GM19372 (cell line): ENCODE data around the gene RSPH10B2.
"Not testable (repeated sequence)": the region's sequence is repeated elsewhere in the genome, so short reads cannot be mapped to it uniquely, and the experiment has no call there.

Source experiments
- ATAC-seq: cut with Tn5 transposase; IDR thresholded peaks from one replicate; pipeline ENCODE4 v1.9.1; 2021; ENCODE audit warnings: mild to moderate bottlenecking, low read depth, moderate library complexity; ENCODE audit not compliant: unreplicated experiment

The RSPH10B2 gene

DNA sequence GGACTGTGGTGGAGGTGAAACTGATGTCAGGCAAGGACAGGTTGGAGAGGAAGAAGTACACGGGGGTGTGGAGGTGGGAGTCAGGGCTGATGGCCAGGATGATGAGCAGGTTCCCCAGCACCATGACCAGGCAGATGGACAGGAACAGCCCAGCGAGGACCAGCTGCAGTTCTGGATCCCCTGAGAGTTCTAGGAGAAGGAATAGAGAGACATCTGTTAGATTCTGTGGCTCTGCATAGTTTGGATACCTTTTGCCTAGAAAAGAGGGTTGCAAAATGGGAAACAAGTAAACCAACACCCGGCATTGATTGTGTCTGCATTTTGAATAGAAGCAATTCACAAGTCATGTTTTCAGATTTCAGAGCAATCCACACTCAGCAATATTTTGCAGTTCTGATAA is 81.6 kb downstream of the RSPH10B2 start:
- not testable (repeated sequence) for ATAC-seq

DNA sequence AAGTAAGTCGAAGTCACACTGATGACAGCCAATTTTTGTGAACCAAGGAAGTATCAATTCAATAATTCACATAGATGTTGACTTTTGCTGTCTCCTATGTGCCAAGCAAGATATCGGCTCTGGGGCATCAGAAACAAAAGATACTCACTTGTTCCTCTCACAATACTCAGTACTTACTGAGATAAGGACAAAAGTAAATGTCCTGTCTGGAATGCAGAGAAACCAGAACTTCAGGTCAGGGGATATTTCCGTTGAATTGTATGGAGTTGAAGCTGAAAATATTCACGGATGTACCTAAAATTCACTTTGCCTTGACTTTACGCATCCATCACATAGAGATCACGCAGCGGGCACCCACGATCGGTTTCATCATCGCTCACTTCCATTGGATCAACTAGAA is 83.2 kb downstream of the RSPH10B2 start:
- not testable (repeated sequence) for ATAC-seq

- not testable (repeated sequence) for ATAC-seq
Observed at GRCh38 chr7:6842278-6842921, 88.5 kb downstream of the RSPH10B2 start.

DNA sequence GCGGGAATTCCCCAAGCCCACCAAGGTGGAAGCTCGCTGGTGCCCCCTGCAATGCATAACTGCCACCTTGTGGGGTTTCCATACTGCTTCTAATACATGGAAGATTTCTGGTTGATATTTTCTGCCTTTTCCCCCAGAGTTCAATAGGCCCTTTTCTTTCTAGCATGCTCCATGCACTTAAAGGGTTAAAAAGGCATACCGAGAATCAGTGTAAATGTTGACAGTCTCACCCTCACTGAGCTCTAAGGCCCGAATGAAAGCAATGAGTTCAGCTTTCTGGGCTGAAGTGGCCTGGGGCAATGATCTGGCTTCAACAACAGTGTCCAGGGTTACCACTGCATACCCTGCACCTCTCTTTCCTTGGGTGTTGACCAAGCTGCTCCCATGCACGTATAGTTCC is 89.2 kb downstream of the RSPH10B2 start:
- ATAC-seq, result not testable (repeated sequence)

DNA sequence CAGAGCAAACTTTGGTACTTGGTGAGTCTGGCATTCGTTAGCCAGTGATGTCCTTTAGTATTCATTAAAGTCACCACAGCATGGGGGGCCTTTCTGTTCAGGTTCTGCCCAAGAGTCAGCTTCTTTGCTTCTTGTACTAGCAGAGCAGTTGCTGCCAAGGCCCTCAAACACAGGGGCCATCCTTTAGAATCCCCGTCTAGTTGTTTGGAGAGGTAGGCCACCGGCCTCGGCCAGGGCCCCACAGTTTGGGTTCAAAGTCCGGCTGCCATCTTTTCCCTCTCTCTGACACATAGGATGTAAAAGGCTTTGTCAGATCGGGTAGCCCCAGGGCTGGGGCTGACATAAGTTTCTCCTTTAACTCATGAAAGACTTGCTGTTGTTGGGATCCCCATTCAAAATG is 89.8 kb downstream of the RSPH10B2 start:
- not testable (repeated sequence) for ATAC-seq

GRCh38 chr7:6845971-6846449 is 92.1 kb downstream of the RSPH10B2 start:
- ATAC-seq, result not testable (repeated sequence)

DNA sequence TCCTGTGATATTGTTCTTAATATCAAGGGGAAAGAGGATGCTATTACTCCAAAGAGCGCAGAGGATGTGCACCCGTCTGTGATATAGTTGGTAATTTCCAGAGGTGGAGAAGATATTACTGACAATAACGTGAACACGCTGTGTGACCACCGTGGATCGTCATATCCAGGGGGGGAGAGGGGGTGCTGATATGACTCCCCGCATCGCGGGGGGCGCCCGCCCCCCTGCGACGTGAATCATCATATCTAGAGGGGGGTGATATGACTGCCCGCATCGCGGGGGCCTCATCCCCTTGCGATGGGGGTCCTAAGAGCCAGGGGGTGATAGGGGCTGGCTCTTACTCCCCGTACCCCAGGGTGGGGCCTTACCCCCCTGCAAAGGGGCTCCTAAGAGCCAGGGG is 93.8 kb downstream of the RSPH10B2 start:
- ATAC-seq, result not testable (repeated sequence)
